Measurements from ENCODE around the gene GPRC5A.

The GPRC5A gene

DNA sequence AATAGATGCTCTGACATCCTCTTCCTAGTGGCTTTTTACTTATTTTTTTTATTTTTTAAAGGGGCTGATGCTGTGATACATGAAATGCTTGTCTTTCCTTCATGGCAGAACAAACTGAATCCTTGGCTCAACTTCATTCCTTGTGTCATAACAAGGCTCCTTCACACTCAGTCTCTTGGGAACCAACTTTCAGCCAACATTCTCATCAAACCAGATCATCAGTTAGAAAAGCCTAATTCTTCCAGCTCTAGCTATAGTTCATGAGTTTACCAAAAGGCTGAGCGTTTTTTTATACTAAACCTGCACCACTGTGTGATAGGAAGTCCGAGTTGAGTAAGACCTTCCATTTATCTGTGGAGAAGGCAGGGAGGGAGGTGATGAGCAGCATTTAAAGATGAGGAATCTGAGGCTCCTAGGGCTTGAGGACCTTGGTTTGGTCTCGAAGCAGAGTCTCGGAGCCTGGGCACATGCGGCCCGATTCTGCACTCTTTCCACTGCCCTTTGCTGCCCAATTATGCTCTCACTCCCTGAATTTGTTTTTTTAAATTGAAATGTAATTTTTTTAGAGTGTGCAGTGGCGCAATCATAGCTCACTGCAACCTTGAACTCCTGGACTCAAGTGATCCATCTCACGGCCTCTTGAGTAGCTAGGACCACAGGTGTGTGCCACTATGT is 52.4 kb downstream of the GPRC5A start:
- DNase-seq, result no peak

GRCh38 chr12:12945591-12945990 is 54.2 kb downstream of the GPRC5A start:
- DNase-seq, result no peak

GRCh38 chr12:12946686-12947355 is 55.5 kb downstream of the GPRC5A start:
- DNase-seq, result no peak

DNA sequence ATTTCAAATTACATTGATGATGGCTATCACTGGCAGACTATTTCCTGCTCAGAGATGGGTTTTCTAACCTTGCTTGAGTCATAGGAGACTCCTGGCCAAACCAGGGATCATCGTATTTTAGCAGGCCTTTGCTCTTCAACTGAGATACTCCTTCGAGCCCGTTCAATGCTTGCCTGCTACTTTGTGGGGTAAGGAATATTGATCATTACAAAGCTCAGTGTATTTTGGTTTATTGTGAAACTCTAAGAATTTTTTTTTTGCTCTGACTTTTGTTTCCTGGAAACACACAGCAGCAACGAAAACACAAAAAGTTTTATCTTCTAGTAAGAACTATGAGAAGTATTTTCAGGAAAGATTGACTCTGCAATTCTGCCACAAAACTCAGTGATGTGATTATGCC is 56.5 kb downstream of the GPRC5A start:
- DNase-seq, result no peak

DNA sequence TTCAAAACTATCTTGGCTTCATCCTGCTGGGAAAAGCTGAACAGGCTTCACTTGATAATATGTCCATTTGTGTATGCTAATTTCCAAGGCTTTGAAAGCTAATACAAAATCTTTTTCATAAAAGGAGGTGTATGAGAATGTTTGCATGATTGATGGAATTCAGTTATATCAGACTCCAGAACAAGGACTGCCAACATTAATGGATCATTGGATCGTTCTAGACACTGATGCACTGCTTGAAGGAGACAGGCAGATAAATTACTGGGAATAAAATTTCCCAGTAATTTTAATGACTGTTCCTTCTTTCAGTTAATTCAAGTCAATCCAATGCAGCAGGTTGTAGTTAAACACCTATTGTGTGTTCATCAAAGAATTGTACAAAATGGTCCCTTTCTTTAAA is 60.1 kb downstream of the GPRC5A start:
- DNase-seq, result no peak

- DNase-seq, result no peak
These were observed 60.7 kb downstream of the GPRC5A start, which contains the start of gene GPRC5D for GRCh38 chr12:12952036-12952435. Gene GPRC5D (minus strand): TSS chr12:12952170. CDS start chr12:12950384, 1,786 bp downstream.

DNA sequence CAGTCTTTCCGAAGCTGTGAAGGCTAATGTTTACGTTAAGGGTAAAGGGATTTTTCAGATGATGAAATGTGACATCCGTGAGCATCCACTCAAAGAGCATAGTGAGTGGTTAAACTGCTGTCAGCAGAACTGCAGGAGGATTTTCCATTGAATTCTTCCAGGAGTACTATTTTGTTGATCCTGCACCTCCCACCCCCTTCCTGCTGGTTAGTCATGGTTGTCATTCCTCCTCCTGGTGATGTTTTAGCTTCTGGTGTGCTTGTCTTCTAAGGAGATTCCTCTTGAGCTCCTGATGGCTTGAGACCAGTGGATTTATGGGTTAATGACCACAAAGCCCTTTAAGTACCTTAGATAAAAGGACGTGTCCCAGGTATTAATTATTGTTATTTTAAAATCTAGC is 63.0 kb downstream of the GPRC5A start:
- no peak for DNase-seq

- no peak for DNase-seq
These were observed 63.7 kb downstream of the GPRC5A start for GRCh38 chr12:12954878-12955625.

DNA sequence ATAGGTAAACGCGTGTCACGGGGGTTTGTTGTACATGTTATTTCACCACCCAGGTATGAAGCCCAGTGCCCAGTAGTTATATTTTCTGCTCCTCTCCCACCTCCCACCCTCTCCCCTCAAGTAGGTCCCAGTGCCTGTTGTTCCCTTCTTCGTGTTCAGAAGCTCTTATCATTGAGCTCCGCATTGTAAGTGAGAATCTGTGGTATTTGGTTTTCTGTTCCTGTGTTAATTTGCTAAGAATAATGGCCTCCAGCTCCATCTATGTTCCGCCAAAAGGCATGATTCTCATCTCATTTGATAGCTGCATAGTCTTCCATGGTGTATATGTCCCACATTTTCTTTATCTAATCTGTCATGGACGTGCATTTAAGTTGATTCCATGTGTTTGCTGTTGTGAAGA is 67.5 kb downstream of the GPRC5A start:
- DNase-seq, result no peak

GRCh38 chr12:12960639-12961209 is 69.4 kb downstream of the GPRC5A start:
- no peak for DNase-seq

- no peak for DNase-seq
These were observed 72.9 kb downstream of the GPRC5A start for GRCh38 chr12:12964255-12964654.

DNA sequence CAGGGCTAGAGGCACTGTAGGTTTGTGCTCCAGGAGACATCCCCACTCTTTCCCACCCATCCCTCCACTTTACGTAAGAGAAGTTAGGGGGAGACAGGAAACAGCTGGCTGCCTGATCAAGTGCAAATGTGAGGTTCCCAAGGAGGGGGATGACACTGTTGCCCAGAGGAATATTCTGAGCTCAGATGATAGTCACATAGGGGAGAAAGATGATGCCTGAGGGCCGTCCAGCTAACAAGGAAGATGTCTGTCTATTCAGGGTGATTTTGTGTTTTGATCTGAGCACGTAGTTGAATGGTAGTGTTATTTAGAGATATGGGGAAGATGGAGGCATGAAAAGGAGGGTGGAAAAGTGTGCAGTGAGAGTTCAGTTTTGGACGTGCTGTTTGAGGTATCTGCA is 74.5 kb downstream of the GPRC5A start:
- DNase-seq, result no peak
